Heart right ventricle (tissue), 16 donors: ENCODE results near the gene UMODL1. TPM values are rescaled to one million over a fixed set of nuclear protein-coding genes. Genes with fewer than 3 reads are reported as not detected.

Experiments used
- ATAC-seq, 8 donors: fragments of 200-7000 bp; cut with Tn5 transposase; one replicate each; pipeline ENCODE4 v1.9.1; 2020; ENCODE audit warnings: mild to moderate bottlenecking in 8 of 8, moderate library complexity in 8 of 8, moderate number of reproducible peaks in 1 of 8
- DNase-seq, 2 donors: peaks; one replicate each; pipeline ENCODE4 v3.0.0-alpha.2; 2020
- H3K27ac ChIP-seq, 10 donors: fragments of 200-600 bp; sonication (generic) in 2 of 10; one replicate each; pipeline versions ENCODE4 v1.5.0 to v1.8.0; 2020 to 2022; ENCODE audit warnings: mild to moderate bottlenecking in 3 of 10
- H3K27me3 ChIP-seq, 7 donors: fragments of 200-600 bp; one replicate each; pipeline ENCODE4 v1.8.0; 2021 to 2022; ENCODE audit warnings: mild to moderate bottlenecking in 2 of 7
- H3K36me3 ChIP-seq, 9 donors: fragments of 200-600 bp; sonication (generic) in 1 of 9; one replicate each; pipeline versions ENCODE4 v1.5.0 to v1.8.0; 2020 to 2022; ENCODE audit warnings: mild to moderate bottlenecking in 2 of 9
- H3K4me1 ChIP-seq, 9 donors: fragments of 200-600 bp; sonication (generic) in 1 of 9; one replicate each; pipeline versions ENCODE4 v1.5.0 to v1.8.0; 2020 to 2022; ENCODE audit warnings: mild to moderate bottlenecking in 4 of 9
- H3K4me3 ChIP-seq, 10 donors: fragments of 200-600 bp; sonication (generic) in 2 of 10; one replicate each; pipeline versions ENCODE4 v1.5.0 to v1.8.0; 2020 to 2022; ENCODE audit warnings: mild to moderate bottlenecking in 7 of 10, moderate library complexity in 2 of 10
- H3K9me3 ChIP-seq, 11 donors: fragments of 200-600 bp in 10 of 11; sonication (generic) in 2 of 11; one replicate each; pipeline versions ENCODE4 v1.5.0 to v1.8.0; 2013 to 2022; ENCODE audit warnings: mild to moderate bottlenecking in 2 of 11, control low read depth in 1 of 11, moderate library complexity in 1 of 11
- WGBS, 2 donors: extraction: QIAGEN DNeasy Blood & Tissue Kit; methylation state at CpG; one replicate each; pipeline ENCODE4 v1.1.7; 2013; ENCODE audit warnings: inconsistent platforms in 1 of 2; 5-methylcytosine and 5-hydroxymethylcytosine counted together
- intact Hi-C, 10 donors: fragments of 100-400 bp; cut with DNase I; formaldehyde crosslinking; loops; one replicate each; pipeline versions ENCODE4 v1.11.1 to v1.14.2; 2022
- polyA plus RNA-seq, 2 donors: library from polyadenylated mRNA; stranded (reverse); fragments of 200-250 nt; gene quantifications; one replicate each; pipeline ENCODE4 v1.2.3, GENCODE V29; 2013
- total RNA-seq, 10 donors: library from RNA; stranded (reverse); fragmentation: NEBNext Ultra II Directional in 3 of 10; extraction: Animal tissue kit (Norgen Biotek cat#: 25700) in 3 of 10; gene quantifications; one replicate each; pipeline versions ENCODE4 v1.2.1 to v1.2.4, GENCODE V29; 2021 to 2023
- TF ChIP-seq, protein P1 (sequence below), 9 donors: fragments of 200-600 bp; sonication (generic) in 2 of 9; IDR thresholded peaks; one replicate each; pipeline versions ENCODE4 v1.5.0 to v1.8.0; 2021 to 2022; ENCODE audit warnings: antibody characterized with exemption in 9 of 9, mild to moderate bottlenecking in 5 of 9, moderate library complexity in 1 of 9
- donor health status: Arrhythmogenic right ventricular cardiomyopathy.
- donor health status: ischemic (EF 13 %, LVEDD 7.1; RV severe dilation, severe dysfunction).
- donor health status: healthy with polysubstance abuse.
- donor health status: DM: no; HTN: yes; CAD: no.
- donor health status: DM: no; HTN: no; CAD: no.
- donor health status: ischemic (EF 25% LVEDD 6.9; RV normal size, moderate dysfunction).
- donor health status: ischemic (EF 25% LVEDD 5.7; RV mildly dilated, moderate dysfunction).
- donor health status: healthy.
- donor health status: DM: yes; HTN: yes; CAD: no.
- donor health status: Ischemic cardiomyopathy.
- donor health status: ischemic (EF 35%, LVEDD 5.7; RV mildly dilated, moderate dysfunction).
- donor health status: nonischemic (EF 11% LVEDD 7.7; RV severe dilation, severe dysfunction).
- donor health status: DM: yes; HTN: yes; CAD: no.
- donor health status: PGD.
- donor health status: ischemic (EF 29% LVEDD 5.4; RV normal size, mild dysfunction).
- donor health status: nonischemic (EF 23%, LVEDD 6.1; RV moderate dilation, normal function).

UMODL1 gene
- total and polyA plus RNA-seq, 12 donors: 0.13 to 0.31 (median 0.25) TPM; not detected in 9

GRCh38 chr21:42163511-42163863 is 92.4 kb downstream of the UMODL1 start:
- Histone ChIP-seq H3K27me3 (peaks cover 0 to 8% (median 0%) of the 10 kb centered on the region in 7 donors), H3K27ac (no peak overlapping the region), H3K9me3 (no peaks in the 10 kb centered on the region), H3K4me3 (no peak overlapping the region), H3K4me1 (peaks cover 0 to 15% (median 5%) of the 10 kb centered on the region in 9 donors), H3K36me3 (no peaks in the 10 kb centered on the region)
- 91 to 97% methylated on average over 10 of the region's 10 CpGs for WGBS, 2 donors
- TF ChIP-seq, protein P1, sequence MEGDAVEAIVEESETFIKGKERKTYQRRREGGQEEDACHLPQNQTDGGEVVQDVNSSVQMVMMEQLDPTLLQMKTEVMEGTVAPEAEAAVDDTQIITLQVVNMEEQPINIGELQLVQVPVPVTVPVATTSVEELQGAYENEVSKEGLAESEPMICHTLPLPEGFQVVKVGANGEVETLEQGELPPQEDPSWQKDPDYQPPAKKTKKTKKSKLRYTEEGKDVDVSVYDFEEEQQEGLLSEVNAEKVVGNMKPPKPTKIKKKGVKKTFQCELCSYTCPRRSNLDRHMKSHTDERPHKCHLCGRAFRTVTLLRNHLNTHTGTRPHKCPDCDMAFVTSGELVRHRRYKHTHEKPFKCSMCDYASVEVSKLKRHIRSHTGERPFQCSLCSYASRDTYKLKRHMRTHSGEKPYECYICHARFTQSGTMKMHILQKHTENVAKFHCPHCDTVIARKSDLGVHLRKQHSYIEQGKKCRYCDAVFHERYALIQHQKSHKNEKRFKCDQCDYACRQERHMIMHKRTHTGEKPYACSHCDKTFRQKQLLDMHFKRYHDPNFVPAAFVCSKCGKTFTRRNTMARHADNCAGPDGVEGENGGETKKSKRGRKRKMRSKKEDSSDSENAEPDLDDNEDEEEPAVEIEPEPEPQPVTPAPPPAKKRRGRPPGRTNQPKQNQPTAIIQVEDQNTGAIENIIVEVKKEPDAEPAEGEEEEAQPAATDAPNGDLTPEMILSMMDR (IDR thresholded peaks at IDR 0.05): no peak
- ATAC-seq: no peak
- intact Hi-C loops: loop anchor here in 8 of 10 donors (5.0 to 10.0 kb wide), 9 partner anchors 51 to 351 kb away; partner anchors contain the start of genes ABCG1 (in 2 of the 8) and SLC37A1 (in 1 of the 8)
- DNase-seq: no peak

- intact Hi-C loops: loop anchor here in 9 of 10 donors (1.0 to 10.0 kb wide), 13 partner anchors 51 to 351 kb away; partner anchors contain the start of genes ABCG1 (in 2 of the 9) and SLC37A1 (in 1 of the 9)
- Histone ChIP-seq H3K27ac (peak overlapping the region in 2 of 10 donors; percentile 12 to 30), H3K4me3 (no peak overlapping the region), H3K4me1 (peaks cover 0 to 15% (median 5%) of the 10 kb centered on the region in 9 donors), H3K36me3 (no peaks in the 10 kb centered on the region), H3K9me3 (no peaks in the 10 kb centered on the region), H3K27me3 (peaks cover 0 to 7% (median 0%) of the 10 kb centered on the region in 7 donors)
- DNase-seq: peak; percentile 65 to 82
- ATAC-seq: peak; percentile 74 to 94 (median 91)
- WGBS, 2 donors: 54 to 58% methylated on average over 7 of the region's 7 CpGs
- TF ChIP-seq, protein P1 (IDR thresholded peaks at IDR 0.05): peak; percentile 38 to 76 (median 66)
Measured at GRCh38 chr21:42164064-42164789, 93.1 kb downstream of the UMODL1 start.

GRCh38 chr21:42164818-42165217 is 93.7 kb downstream of the UMODL1 start:
- TF ChIP-seq, protein P1 (IDR thresholded peaks at IDR 0.05): no peak
- ATAC-seq (peak in 7 of 8 donors; percentile 4 to 33 (median 24)), DNase-seq (no peak)
- H3K36me3 ChIP-seq: no peaks in the 10 kb centered on the region
- peaks cover 0 to 15% (median 7%) of the 10 kb centered on the region in 9 donors for H3K4me1 ChIP-seq
- no peak overlapping the region for H3K4me3 ChIP-seq
- peaks cover 0 to 5% (median 0%) of the 10 kb centered on the region in 7 donors for H3K27me3 ChIP-seq
- peak overlapping the region in 2 of 10 donors; percentile 12 to 30 for H3K27ac ChIP-seq
- intact Hi-C loops: loop anchor here (1.0 to 10.0 kb wide), 15 partner anchors 50 to 350 kb away; partner anchors contain the start of genes ABCG1 (in 3 of the 10) and SLC37A1 (in 1 of the 10)
- no peaks in the 10 kb centered on the region for H3K9me3 ChIP-seq
- 50 to 58% methylated on average over 4 of the region's 4 CpGs for WGBS, 2 donors

DNA sequence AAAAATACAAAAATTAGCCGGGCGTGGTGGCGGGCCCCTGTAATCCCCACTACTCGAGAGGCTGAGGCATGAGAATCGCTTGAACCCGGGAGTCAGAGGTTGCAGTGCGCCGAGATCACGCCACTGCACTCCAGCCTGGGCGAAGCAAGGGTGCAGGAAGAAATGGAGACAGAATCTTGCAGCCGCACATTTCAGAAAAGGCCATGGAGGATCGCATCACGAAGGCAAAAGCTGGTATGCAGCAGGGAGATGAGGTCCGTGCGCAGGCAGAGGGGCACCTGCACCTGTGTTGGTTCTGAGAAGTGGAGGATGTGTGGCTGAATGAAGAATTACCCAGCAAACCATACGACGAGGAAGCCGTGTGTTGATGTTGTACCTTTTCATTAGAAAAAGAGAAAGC is 94.8 kb downstream of the UMODL1 start:
- DNase-seq: no peak
- H3K36me3 ChIP-seq: no peaks in the 10 kb centered on the region
- WGBS, 2 donors: 96% methylated on average over 18 of the region's 18 CpGs
- H3K4me3 ChIP-seq: no peak overlapping the region
- ATAC-seq: no peak
- intact Hi-C loops: loop anchor here in 7 of 10 donors (2.0 to 10.0 kb wide), 11 partner anchors 49 to 349 kb away; partner anchors contain the start of genes ABCG1 (in 2 of the 7) and SLC37A1 (in 1 of the 7)
- no peak overlapping the region for H3K27ac ChIP-seq
- TF ChIP-seq, protein P1 (IDR thresholded peaks at IDR 0.05): no peak
- peaks cover 0 to 17% (median 7%) of the 10 kb centered on the region in 9 donors for H3K4me1 ChIP-seq
- H3K9me3 ChIP-seq: no peaks in the 10 kb centered on the region
- no peaks in the 10 kb centered on the region for H3K27me3 ChIP-seq
